ENCODE measurements around the gene C10orf95.

Gene C10orf95

GRCh38 chr10:102400598-102401341 is 50.6 kb downstream of the C10orf95 start:
- no peak for DNase-seq

GRCh38 chr10:102400076-102400475 is 51.3 kb downstream of the C10orf95 start:
- DNase-seq: no peak
